Neural progenitor cell (in vitro differentiated cells): Measurements from ENCODE around the gene RAB17. TPM values are rescaled to one million over a fixed set of nuclear protein-coding genes. Genes with fewer than 3 reads are reported as not detected.

ENCODE experiments used
- DNase-seq: peaks from one replicate; pipeline ENCODE4 v3.0.0-alpha.2; 2016; ENCODE audit warnings: low spot score
- H2AFZ ChIP-seq: fragments of 200-600 bp; sonication (generic); replicated peaks from 2 replicates; pipeline ENCODE4 v1.6.1; 2016; ENCODE audit warnings: antibody characterized with exemption
- H3F3A ChIP-seq: fragments of 200-600 bp; sonication (generic); 2 replicates; pipeline ENCODE4 v1.6.1; 2016; ENCODE audit warnings: antibody characterized with exemption, low read depth
- H3K27ac ChIP-seq: fragments of 200-600 bp; sonication (generic); 2 replicates; pipeline ENCODE4 v1.5.1; 2016; ENCODE audit warnings: mild to moderate bottlenecking
- H3K27me3 ChIP-seq: fragments of 200-600 bp; sonication (generic); 2 replicates; pipeline ENCODE4 v1.6.1; 2016; ENCODE audit warnings: mild to moderate bottlenecking, moderate library complexity
- H3K36me3 ChIP-seq: fragments of 200-600 bp; sonication (generic); 2 replicates; pipeline ENCODE4 v1.5.1; 2016
- H3K4me1 ChIP-seq: fragments of 200-600 bp; sonication (generic); 2 replicates; pipeline ENCODE4 v1.6.1; 2016; ENCODE audit warnings: mixed run types
- H3K4me2 ChIP-seq: fragments of 200-600 bp; sonication (generic); 2 replicates; pipeline ENCODE4 v1.6.1; 2016
- H3K4me3 ChIP-seq: fragments of 200-600 bp; sonication (generic); 2 replicates; pipeline ENCODE4 v1.5.1; 2016
- H3K79me2 ChIP-seq: fragments of 200-600 bp; sonication (generic); 2 replicates; pipeline ENCODE4 v1.6.1; 2016; ENCODE audit warnings: low read depth
- H3K9ac ChIP-seq: fragments of 200-600 bp; sonication (generic); 2 replicates; pipeline ENCODE4 v1.6.1; 2016
- H3K9me3 ChIP-seq: fragments of 200-600 bp; sonication (generic); 2 replicates; pipeline ENCODE4 v1.5.1; 2016; ENCODE audit warnings: low read depth
- H4K20me1 ChIP-seq: fragments of 200-600 bp; sonication (generic); 2 replicates; pipeline ENCODE4 v1.6.1; 2016; ENCODE audit warnings: low read depth
- H3K27ac Mint-ChIP-seq: 3 replicates; pipeline ENCODE4 v1.8.0; 2021; ENCODE audit warnings: mixed read lengths
- H3K27me3 Mint-ChIP-seq: 2 replicates; pipeline ENCODE4 v1.8.0; 2022; ENCODE audit warnings: low read depth, mild to moderate bottlenecking, inconsistent platforms, moderate library complexity, mixed read lengths; ENCODE audit not compliant: insufficient read depth
- H3K36me3 Mint-ChIP-seq: 3 replicates; pipeline ENCODE4 v1.8.0; 2021; ENCODE audit warnings: mixed read lengths
- H3K4me1 Mint-ChIP-seq: 3 replicates; pipeline ENCODE4 v1.8.0; 2021; ENCODE audit warnings: mixed read lengths
- H3K4me3 Mint-ChIP-seq: 3 replicates; pipeline ENCODE4 v1.8.0; 2021; ENCODE audit warnings: mild to moderate bottlenecking, moderate library complexity, mixed read lengths
- H3K9me3 Mint-ChIP-seq: 3 replicates; pipeline ENCODE4 v1.8.0; 2020; ENCODE audit warnings: mixed read lengths
- CTCF ChIP-seq: fragments of 200-600 bp; sonication (generic); IDR thresholded peaks from 2 replicates; pipeline ENCODE4 v1.5.1; 2017; ENCODE audit warnings: antibody characterized with exemption, mild to moderate bottlenecking
- EZH2 ChIP-seq: fragments of 200-600 bp; sonication (generic); IDR thresholded peaks from 2 replicates; pipeline ENCODE4 v1.6.1; 2017; ENCODE audit warnings: antibody characterized with exemption, mild to moderate bottlenecking, moderate library complexity
- EZH2phosphoT487 ChIP-seq: fragments of 200-600 bp; sonication (generic); IDR thresholded peaks from 2 replicates; pipeline ENCODE4 v1.6.1; 2017; ENCODE audit warnings: antibody characterized with exemption
- total RNA-seq: library from RNA; depleted of rRNA; stranded (reverse); fragments of >200 nt; gene quantifications from 2 replicates; pipeline ENCODE4 v1.2.3, GENCODE V29; 2015; ENCODE audit warnings: low replicate concordance

RAB17 gene
- total RNA-seq, 1 donor from 2014 or later: not detected

- DNase-seq: no peak
- no peaks in the 10 kb centered on the region for H3K4me1 ChIP-seq
- Mint-ChIP-seq H3K27ac (no peak overlapping the region), H3K4me3 (no peak overlapping the region), H3K36me3 (peaks cover 48% of the 10 kb centered on the region), H3K4me1 (no peaks in the 10 kb centered on the region), H3K27me3 (no peaks in the 10 kb centered on the region), H3K9me3 (peaks cover 37% of the 10 kb centered on the region)
- H3F3A ChIP-seq: peaks cover 5% of the 10 kb centered on the region
- no peak overlapping the region for H3K9ac ChIP-seq
- no peaks in the 10 kb centered on the region for H4K20me1 ChIP-seq
- no peak overlapping the region for H3K4me3 ChIP-seq
- no peaks in the 10 kb centered on the region for H3K9me3 ChIP-seq
- peaks cover 5% of the 10 kb centered on the region for H3K27me3 ChIP-seq
- no peaks in the 10 kb centered on the region for H3K36me3 ChIP-seq
- H3K27ac ChIP-seq: no peak overlapping the region
- H2AFZ ChIP-seq: no peak overlapping the region
- H3K79me2 ChIP-seq: no peaks in the 10 kb centered on the region
- H3K4me2 ChIP-seq: no peak overlapping the region
- TF ChIP-seq CTCF (no peak), EZH2 (no peak), EZH2phosphoT487 (no peak)
Observed at GRCh38 chr2:237638176-237638575, 47.6 kb upstream of the RAB17 start.

GRCh38 chr2:237637429-237638135, 47.0 kb upstream of the RAB17 start:
- Mint-ChIP-seq H3K4me1 (no peaks in the 10 kb centered on the region), H3K4me3 (no peak overlapping the region), H3K27ac (no peak overlapping the region), H3K36me3 (peaks cover 53% of the 10 kb centered on the region), H3K9me3 (peaks cover 37% of the 10 kb centered on the region), H3K27me3 (peaks cover 2% of the 10 kb centered on the region)
- Histone ChIP-seq H3K79me2 (no peaks in the 10 kb centered on the region), H4K20me1 (no peaks in the 10 kb centered on the region), H3K36me3 (no peaks in the 10 kb centered on the region), H3K27me3 (peaks cover 4% of the 10 kb centered on the region), H3K9me3 (no peaks in the 10 kb centered on the region), H3K9ac (no peak overlapping the region), H3K27ac (no peak overlapping the region), H3K4me3 (no peak overlapping the region), H3K4me2 (no peak overlapping the region), H3F3A (peaks cover 5% of the 10 kb centered on the region), H3K4me1 (no peaks in the 10 kb centered on the region), H2AFZ (no peak overlapping the region)
- no peak for TF ChIP-seq EZH2
- TF ChIP-seq EZH2phosphoT487: no peak
- no peak for TF ChIP-seq CTCF
- DNase-seq: no peak

GRCh38 chr2:237636578-237636977, 46.0 kb upstream of the RAB17 start:
- H3K4me3 Mint-ChIP-seq: no peak overlapping the region
- no peak overlapping the region for H2AFZ ChIP-seq
- no peak for DNase-seq
- no peaks in the 10 kb centered on the region for H3F3A ChIP-seq
- H4K20me1 ChIP-seq: no peaks in the 10 kb centered on the region
- H3K79me2 ChIP-seq: no peaks in the 10 kb centered on the region
- no peak for TF ChIP-seq EZH2
- TF ChIP-seq EZH2phosphoT487: no peak
- no peak for TF ChIP-seq CTCF
- no peaks in the 10 kb centered on the region for H3K4me1 Mint-ChIP-seq
- no peaks in the 10 kb centered on the region for H3K36me3 ChIP-seq
- no peak overlapping the region for H3K27ac Mint-ChIP-seq
- H3K27ac ChIP-seq: no peak overlapping the region
- no peak overlapping the region for H3K9ac ChIP-seq
- H3K4me2 ChIP-seq: no peak overlapping the region
- H3K27me3 ChIP-seq: no peaks in the 10 kb centered on the region
- peaks cover 33% of the 10 kb centered on the region for H3K9me3 Mint-ChIP-seq
- no peaks in the 10 kb centered on the region for H3K9me3 ChIP-seq
- H3K4me1 ChIP-seq: no peaks in the 10 kb centered on the region
- peaks cover 2% of the 10 kb centered on the region for H3K27me3 Mint-ChIP-seq
- no peak overlapping the region for H3K4me3 ChIP-seq
- peaks cover 50% of the 10 kb centered on the region for H3K36me3 Mint-ChIP-seq
